Amniotic stem cell (primary cell): Measurements from ENCODE around the gene TMEM33.
"Not testable (repeated sequence)": the region's sequence is repeated elsewhere in the genome, so short reads cannot be mapped to it uniquely, and the experiment has no call there.

Experiments used
- DNase-seq: peaks from one replicate; lab custom pipeline; 2025; lab: John Stamatoyannopoulos, UW

The TMEM33 gene

GRCh38 chr4:41934901-41935651 lies at the start of gene TMEM33:
Gene TMEM33 (plus strand): TSS chr4:41935429. CDS start chr4:41935485, 56 bp downstream.
- DNase-seq, result peak; percentile 53

GRCh38 chr4:41885456-41885855 lies 49.8 kb upstream of the TMEM33 start:
- no peak for DNase-seq

GRCh38 chr4:41887277-41887676 lies 48.0 kb upstream of the TMEM33 start:
- no peak for DNase-seq

GRCh38 chr4:41887821-41888686 lies 47.2 kb upstream of the TMEM33 start:
- DNase-seq, result peak; percentile 19

GRCh38 chr4:41888687-41889074 lies 46.5 kb upstream of the TMEM33 start:
- DNase-seq, result no peak

GRCh38 chr4:41889317-41889716 lies 45.9 kb upstream of the TMEM33 start:
- DNase-seq, result no peak

GRCh38 chr4:41890085-41890484 lies 45.1 kb upstream of the TMEM33 start:
- no peak for DNase-seq

GRCh38 chr4:41896648-41897047 lies 38.6 kb upstream of the TMEM33 start:
- no peak for DNase-seq

GRCh38 chr4:41897698-41898097 lies 37.5 kb upstream of the TMEM33 start:
- DNase-seq, result no peak

- DNase-seq, result not testable (repeated sequence)
These were observed 26.1 kb upstream of the TMEM33 start for GRCh38 chr4:41909136-41909535.

- no peak for DNase-seq
These were observed 22.7 kb upstream of the TMEM33 start for GRCh38 chr4:41912546-41912945.

GRCh38 chr4:41913509-41913908 lies 21.7 kb upstream of the TMEM33 start:
- no peak for DNase-seq

GRCh38 chr4:41918278-41918677 lies 17.0 kb upstream of the TMEM33 start:
- DNase-seq, result no peak

- not testable (repeated sequence) for DNase-seq
These were observed 14.8 kb upstream of the TMEM33 start for GRCh38 chr4:41920416-41920815.

- DNase-seq, result no peak
These were observed 13.8 kb upstream of the TMEM33 start for GRCh38 chr4:41921476-41921875.

- no peak for DNase-seq
These were observed 7.3 kb upstream of the TMEM33 start for GRCh38 chr4:41927796-41928499.

GRCh38 chr4:41930139-41930831 lies 4.9 kb upstream of the TMEM33 start:
- no peak for DNase-seq

GRCh38 chr4:41932988-41933387 lies 2.2 kb upstream of the TMEM33 start:
- DNase-seq, result no peak

GRCh38 chr4:41933997-41934503 lies 1.2 kb upstream of the TMEM33 start:
- no peak for DNase-seq

GRCh38 chr4:41934514-41934900 lies 722 bp upstream of the TMEM33 start:
- DNase-seq, result no peak

GRCh38 chr4:41935652-41936021 lies 408 bp downstream of the TMEM33 start:
- no peak for DNase-seq
